Stimulated activated CD8-positive, alpha-beta memory T cell treated with anti-CD3 and anti-CD28 coated beads, Interleukin-12 subunit alpha, Interleukin-12 subunit beta, amount 100 ng/mL, for 24 hours (primary cell): ENCODE data around the gene PRDX2.
"Not testable (repeated sequence)": the region's sequence is repeated elsewhere in the genome, so short reads cannot be mapped to it uniquely, and the experiment has no call there.

Experiments used
- DNase-seq: peaks from one replicate; pipeline ENCODE4 v3.0.0-alpha.2; 2020; ENCODE audit errors: extremely low read depth

PRDX2 gene

GRCh38 chr19:12801466-12802266 lies at the start of gene PRDX2, which contains the start of gene THSD8:
TSS of gene PRDX2 (minus strand) at chr19:12801800. CDS start at chr19:12801261, 539 bp downstream.
TSS of gene THSD8 (plus strand) at chr19:12802069. CDS start at chr19:12802072, 3 bp downstream.
- DNase-seq, result peak; percentile 55

DNA sequence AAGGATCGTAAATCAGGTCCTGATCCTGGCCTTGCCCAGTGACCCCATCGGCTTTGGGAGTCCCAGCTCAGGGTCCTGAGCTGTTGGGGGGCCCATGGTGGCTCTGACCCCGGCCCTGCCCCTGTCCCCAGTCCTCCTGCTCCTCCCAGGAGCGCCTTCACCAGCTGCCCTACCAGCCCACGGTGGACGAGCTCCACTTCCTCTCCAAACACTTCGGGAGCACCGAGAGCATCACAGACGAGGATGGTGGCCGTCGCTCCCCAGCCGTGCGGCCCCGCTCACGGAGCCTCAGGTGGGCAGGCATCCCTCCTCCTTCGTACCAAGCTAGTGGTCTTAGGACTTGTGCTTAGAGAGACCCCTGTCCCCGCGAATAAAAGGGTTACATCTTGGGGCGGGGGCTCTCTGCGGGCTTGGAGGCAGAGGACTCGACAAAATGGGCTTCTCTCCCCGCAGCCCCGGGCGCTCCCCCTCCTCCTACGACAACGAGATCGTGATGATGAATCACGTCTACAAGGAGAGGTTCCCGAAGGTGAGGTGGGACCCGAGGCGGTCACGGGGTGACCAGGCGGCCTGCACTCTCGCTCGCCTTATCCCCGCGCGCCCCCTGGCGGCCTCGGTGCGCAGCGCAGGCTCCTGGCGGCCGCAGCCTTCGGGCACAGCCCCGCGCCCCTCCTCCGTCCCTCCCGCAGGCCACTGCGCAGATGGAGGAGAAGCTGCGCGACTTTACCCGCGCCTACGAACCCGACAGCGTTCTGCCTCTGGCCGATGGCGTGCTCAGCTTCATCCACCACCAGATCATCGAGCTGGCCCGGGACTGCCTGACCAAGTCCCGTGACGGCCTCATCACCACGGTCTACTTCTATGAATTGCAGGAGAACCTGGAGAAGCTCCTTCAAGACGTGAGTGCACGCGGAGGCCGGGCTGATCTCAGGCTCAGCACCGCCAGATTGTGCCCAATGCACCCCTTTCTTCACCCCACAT lies 45.8 kb upstream of the PRDX2 start:
- peak; percentile 58 for DNase-seq

DNA sequence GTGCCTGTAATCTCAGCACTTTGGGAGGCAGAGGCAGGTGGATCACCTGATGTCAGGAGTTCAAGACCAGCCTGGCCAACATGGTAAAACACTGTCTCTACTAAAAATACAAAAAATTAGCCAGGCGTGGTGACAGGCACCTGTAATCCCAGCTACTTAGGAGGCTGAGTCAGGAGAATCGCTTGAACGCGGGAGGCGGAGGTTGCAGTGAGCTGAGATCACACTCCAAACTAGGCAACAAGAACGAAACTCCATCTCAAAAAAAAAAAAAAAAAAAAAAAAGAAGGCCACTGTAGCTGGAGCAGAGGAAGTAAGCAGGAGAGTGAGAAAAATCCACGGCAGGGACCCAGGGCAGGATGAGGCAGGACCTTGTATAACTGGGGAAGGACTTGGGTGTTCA lies 45.0 kb upstream of the PRDX2 start:
- not testable (repeated sequence) for DNase-seq

- DNase-seq, result no peak
Observed at GRCh38 chr19:12843999-12844732, 42.6 kb upstream of the PRDX2 start.

DNA sequence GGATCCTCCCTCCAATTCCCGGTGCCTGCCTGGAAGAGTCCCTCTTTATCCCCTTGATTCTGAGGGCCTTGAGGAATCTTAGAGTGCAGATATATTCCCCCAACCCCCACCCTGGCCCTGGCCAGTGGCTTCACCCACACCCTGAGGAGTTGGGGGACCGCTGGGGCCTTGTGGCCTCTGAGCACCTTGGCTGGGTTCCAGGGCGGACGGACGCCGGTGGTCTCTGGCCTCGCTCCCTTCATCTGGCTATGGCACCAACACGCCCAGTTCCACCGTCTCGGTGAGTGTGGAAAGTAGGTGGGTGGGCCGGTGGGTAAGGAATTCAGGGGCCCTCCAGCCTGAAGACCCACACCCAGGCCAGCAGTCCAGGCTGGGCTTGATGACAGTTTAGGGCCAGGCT lies 41.7 kb upstream of the PRDX2 start:
- no peak for DNase-seq

DNA sequence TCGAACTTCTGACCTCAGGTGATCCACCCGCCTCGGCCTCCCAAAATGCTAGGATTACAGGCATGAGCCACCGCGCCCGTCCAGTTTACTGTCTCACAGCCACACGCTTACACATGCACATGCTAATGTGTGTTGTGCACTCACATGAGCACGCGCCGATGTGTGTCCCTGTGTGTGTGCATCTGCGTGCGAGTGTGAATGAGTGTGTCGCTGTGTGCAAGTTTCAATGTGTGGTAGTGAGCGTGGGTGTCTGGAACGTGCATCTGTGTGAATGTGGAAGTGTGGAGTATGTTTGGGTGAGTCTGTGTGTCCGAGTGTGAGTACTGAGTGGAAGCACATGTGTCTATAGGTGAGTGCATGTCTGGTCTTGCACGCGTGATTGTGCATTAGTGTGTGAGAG lies 40.9 kb upstream of the PRDX2 start:
- DNase-seq, result no peak

GRCh38 chr19:12841094-12841493 lies 39.5 kb upstream of the PRDX2 start:
- DNase-seq, result no peak

GRCh38 chr19:12840091-12841079 lies 38.8 kb upstream of the PRDX2 start:
- no peak for DNase-seq

GRCh38 chr19:12838886-12839756 lies 37.5 kb upstream of the PRDX2 start:
- DNase-seq, result no peak

- no peak for DNase-seq
Observed at GRCh38 chr19:12838182-12838885, 36.7 kb upstream of the PRDX2 start, which contains the start of gene MAST1. TSS of gene MAST1 (plus strand) at chr19:12838515. CDS start at chr19:12838573, 58 bp downstream.

DNA sequence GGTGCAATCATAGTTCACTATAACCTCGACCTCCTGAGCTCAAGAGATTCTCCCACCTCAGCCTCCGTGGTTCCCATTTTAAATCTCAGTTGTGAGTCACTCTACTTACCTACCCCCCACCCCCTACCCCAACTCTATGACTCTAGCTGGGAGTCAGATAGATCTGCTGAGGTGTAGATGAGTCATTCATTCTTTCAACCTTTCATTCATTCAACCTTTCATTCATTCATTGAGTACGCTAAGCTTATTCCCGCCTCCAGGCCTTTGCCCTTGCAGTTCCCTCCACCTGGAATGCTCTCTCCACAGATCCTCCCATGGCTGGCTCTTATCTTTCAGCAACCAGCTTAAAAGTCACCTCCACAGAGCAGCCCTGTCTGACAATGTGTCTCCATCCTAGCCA lies 35.6 kb upstream of the PRDX2 start:
- no peak for DNase-seq

- no peak for DNase-seq
Observed at GRCh38 chr19:12836529-12836863, 34.9 kb upstream of the PRDX2 start.

DNA sequence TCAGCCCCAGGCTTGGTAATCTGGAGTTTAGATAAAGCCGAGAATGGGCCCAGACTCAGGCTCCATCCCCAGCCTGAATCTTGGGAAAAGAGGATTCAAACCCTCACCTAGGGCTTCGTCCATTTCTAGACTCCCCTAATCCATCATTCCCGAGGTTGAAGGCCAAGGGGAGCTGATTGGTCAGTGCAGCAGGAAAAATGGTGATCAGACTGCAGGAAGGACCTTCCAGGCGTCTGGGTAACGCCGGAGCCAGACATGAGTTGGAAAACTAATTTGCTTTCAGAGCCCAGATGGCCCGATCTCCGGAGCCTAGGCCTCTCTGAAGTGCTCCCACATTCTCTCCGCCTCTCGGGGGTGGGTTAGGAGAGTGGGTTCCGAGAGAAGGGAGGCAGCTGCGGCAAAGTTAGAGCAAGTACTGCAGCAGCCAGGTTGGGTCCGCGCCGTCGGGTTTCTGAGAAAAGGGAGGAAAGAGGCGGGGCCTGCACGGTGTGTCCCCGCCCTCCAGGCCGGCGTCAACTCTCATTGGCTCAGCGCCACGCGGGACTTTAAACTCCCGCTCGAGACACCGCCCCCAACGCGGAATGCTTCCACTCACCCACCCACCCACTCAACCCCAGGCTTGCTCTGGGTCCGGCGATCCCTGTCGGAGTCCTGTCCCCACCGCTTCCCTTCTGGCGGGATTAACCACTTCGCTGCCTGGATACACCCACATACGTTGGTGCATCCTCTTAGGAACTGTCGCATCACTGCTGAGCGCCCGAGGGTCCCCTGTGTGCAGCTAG lies 33.6 kb upstream of the PRDX2 start:
- DNase-seq, result no peak

DNA sequence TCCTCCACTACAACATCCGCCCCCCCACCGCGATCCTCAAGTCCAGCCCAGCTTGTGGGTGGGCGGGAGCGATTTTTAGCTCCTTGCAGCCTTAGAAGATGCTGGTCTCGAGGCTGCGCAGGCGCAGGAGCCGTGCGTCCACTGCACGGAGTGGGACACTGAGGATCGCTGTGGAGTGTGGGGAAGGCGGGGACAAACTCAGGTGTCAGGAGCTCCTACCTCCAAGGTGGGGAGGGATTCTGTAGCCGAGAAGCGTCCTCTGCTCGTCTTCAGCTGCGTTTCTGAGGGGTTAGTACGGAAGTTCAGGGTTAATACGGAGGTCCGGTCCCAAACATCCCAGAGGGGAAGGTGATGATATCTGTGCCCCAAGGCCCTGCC lies 33.0 kb upstream of the PRDX2 start, which contains the start of gene RTBDN:
Gene RTBDN, minus strand, starts transcription at position 14 of the 378 bp plus-strand sequence. CDS start 4,600 bp downstream, outside the sequence.
- DNase-seq, result no peak

DNA sequence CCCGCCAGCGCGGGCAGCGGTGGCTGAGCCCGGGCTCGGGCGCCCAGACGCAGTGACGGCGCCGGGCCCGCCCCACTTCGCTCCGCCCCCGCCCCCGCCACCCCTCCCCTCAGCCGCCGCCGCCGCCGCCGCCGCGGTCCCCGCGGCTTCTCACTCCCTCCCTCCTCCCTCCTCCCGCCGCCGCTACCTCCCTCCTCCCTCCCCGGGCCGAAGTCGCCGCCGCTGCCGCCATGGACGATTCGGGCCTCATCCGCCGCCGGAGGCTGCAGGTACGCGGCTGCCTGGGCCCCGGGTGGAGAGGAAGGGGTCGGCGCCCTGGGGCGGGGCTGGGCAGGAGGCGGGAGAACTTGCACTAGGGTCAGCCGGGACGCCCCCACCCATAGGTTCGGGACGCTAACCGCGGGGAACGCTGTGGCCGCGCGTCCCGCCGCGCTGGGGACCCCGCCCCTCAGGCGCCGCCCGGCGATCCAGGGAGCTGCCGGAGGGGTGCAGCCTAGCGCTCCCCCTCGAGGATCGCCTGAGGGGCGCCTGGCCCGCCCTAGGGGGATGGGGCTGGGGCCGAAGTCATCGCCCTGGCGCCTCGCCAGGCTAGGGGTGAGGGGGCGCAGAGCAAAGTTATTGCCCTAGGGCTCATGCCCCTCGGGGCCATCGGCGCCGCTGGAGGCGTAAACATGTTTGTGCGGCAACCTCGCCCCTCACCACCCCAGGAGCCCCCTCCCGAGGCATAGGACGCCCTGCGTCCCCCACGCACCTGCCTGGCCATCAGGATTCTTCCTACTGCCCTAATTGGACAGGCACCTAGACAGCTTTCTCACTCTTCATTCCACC lies 32.4 kb upstream of the PRDX2 start:
- no peak for DNase-seq

DNA sequence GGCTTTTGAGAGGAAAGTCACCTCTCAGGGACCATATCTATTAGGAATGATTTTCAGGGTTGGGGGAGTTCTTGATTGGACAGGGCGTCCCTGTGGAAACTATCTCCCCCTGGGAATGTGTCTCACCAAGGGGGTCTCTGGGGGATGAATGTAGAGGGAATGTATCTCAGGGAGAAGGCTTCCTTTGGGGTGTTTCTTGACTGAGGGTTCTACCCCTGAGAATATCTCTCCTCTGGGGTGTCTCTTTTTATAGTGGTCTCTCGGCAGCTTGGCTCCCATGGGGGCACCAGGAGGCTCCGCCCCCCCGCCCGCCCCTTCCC lies 31.8 kb upstream of the PRDX2 start:
- DNase-seq, result no peak

DNA sequence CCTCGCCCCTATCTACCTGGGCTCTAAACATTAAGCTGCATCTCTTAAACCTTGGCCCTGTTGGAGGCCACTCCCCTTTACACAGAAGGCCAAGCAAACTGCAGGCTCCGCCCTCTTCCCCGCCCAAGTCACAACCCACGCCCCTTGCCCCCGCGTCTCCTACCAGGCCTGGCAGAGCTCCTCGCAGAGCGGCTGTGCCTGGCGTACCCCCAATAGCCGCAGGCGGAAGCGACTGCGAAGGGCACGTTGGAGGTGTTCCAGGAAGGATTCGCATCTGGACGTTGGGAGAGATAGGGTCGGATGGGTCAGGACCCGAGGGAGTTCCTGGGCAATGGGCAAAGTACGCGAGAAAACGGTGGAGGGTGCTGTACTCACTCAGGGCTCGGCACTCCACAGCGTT lies 26.9 kb upstream of the PRDX2 start:
- no peak for DNase-seq
